Fibroblast of villous mesenchyme (primary cell): ENCODE measurements around the gene SLC36A2. TPM values are rescaled to one million over a fixed set of nuclear protein-coding genes. Genes with fewer than 3 reads are reported as not detected.

Experiments
- DNase-seq: peaks from one replicate; pipeline ENCODE4 v3.0.0-alpha.2; 2010; ENCODE audit warnings: low read depth
- H3K4me3 ChIP-seq: 2 replicates; pipeline ENCODE4 v1.5.1; 2011; ENCODE audit warnings: low read depth, mild to moderate bottlenecking, low read length
- CTCF ChIP-seq: IDR thresholded peaks from 2 replicates; pipeline ENCODE4 v1.5.1; 2012; ENCODE audit warnings: low read depth, mild to moderate bottlenecking, low read length; ENCODE audit not compliant: insufficient read depth
- total RNA-seq: library from RNA; depleted of rRNA; stranded (reverse); fragments of >200 nt; gene quantifications from 2 replicates; pipeline ENCODE4 v1.2.3, GENCODE V29; 2012

Gene SLC36A2
- total RNA-seq, 1 donor, result not detected

- no peak for TF ChIP-seq CTCF
- DNase-seq, result no peak
- no peak overlapping the region for H3K4me3 ChIP-seq
Measured at GRCh38 chr5:151288180-151288579, 59.2 kb downstream of the SLC36A2 start.

DNA sequence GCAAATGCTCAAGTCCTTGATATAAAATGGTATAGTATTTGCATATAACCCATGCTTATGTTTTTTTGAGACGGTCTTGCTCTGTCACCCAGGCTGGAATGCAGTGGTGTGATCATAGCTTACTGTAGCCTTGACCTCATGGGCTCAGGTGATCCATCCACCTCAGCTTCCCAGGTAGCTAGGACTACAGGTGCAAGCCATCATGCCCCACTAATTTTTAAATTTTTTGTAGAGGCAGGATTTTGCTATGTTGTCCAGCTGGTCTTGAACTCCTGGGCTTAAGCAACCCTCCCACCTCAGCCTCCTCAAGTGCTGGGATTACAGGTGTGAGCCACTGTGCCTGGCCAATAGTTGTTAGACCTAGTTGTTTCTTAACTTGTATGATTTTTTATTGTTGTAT lies 61.1 kb downstream of the SLC36A2 start:
- TF ChIP-seq CTCF, result no peak
- H3K4me3 ChIP-seq, result no peak overlapping the region
- DNase-seq, result no peak

- no peak for TF ChIP-seq CTCF
- no peak overlapping the region for H3K4me3 ChIP-seq
- no peak for DNase-seq
Measured at GRCh38 chr5:151285683-151286082, 61.7 kb downstream of the SLC36A2 start.

GRCh38 chr5:151284392-151284967 lies 62.9 kb downstream of the SLC36A2 start:
- H3K4me3 ChIP-seq, result no peak overlapping the region
- TF ChIP-seq CTCF, result peak; percentile 28
- no peak for DNase-seq

DNA sequence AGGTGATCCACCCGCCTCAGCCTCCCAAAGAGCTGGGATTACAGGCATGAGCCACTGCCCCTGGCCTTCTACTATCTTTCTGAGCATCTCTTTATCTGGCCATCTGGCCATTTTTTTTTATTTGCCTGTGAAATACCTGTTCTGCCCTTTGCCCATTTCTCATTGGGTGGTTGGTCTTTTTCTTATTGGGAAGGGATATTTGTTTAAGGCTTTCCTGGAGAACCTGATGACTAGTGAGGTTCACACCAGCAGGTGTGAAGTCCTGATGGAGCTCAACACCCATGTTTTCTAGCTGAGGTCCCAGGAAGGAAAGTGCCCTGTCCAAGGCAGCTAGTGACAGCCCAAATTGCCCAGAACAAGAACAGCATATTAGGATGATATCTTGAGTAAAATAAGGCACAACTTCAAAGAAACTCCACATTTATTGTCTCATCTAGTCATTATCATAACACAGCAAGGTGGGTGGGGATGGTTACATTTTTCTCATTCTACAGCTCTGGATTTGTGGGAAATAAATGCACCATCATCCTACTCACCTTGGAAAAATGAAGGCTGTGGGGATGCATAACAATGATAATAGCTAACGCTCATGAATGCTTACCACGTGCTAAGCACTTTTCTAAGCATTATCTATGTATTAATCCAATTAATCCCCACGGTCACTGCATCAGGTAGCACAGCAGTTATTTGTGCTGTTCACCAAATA lies 64.1 kb downstream of the SLC36A2 start:
- TF ChIP-seq CTCF, result no peak
- DNase-seq, result no peak
- no peak overlapping the region for H3K4me3 ChIP-seq

GRCh38 chr5:151281001-151281639 lies 66.2 kb downstream of the SLC36A2 start:
- H3K4me3 ChIP-seq, result no peak overlapping the region
- TF ChIP-seq CTCF, result no peak
- DNase-seq, result no peak
